ENCODE results near the gene PPM1D. TPM values are rescaled to one million over a fixed set of nuclear protein-coding genes. Genes with fewer than 3 reads are reported as not detected.
A peak's percentile ranks its signal among the peaks of the same experiment; 100 is the strongest.
"Not testable (repeated sequence)": the region's sequence is repeated elsewhere in the genome, so short reads cannot be mapped to it uniquely, and the experiment has no call there.

Gene PPM1D
- 10 to 100 TPM in 3 of 4 donors, 1 to 10 TPM in 1; 7.0 to 13.0 (median 11.9) TPM for total RNA-seq

- H3K27me3 ChIP-seq = no peaks in the 10 kb centered on the region
- peak; percentile 99 for DNase-seq (ENCODE audit: low spot score in 2 of 2)
- 0% methylated on average over 54 of the region's 83 CpGs for WGBS
- no peaks in the 10 kb centered on the region for H3K36me3 ChIP-seq
- peaks cover 31% of the 10 kb centered on the region for H3K4me1 ChIP-seq
- H3K4me3 ChIP-seq = peak within 1 kb of the TSS; percentile 81
- peak within 1 kb of the TSS; percentile 93 for H3K27ac ChIP-seq
- no peaks in the 10 kb centered on the region for H3K9me3 ChIP-seq
- TF ChIP-seq POLR2A (IDR thresholded peaks at IDR 0.05) (peak; percentile 74 to 83), EP300 (IDR thresholded peaks at IDR 0.05) (no peak), POLR2AphosphoS5 (IDR thresholded peaks at IDR 0.05) (peak in 2 of 3 donors; percentile 9 to 73), CTCF (IDR thresholded peaks at IDR 0.05) (no peak)
These were observed at the start of gene PPM1D for GRCh38 chr17:60599620-60600489. PPM1D (plus strand) TSS chr17:60600193; CDS start chr17:60600415, 222 bp downstream.

GRCh38 chr17:60552255-60552654 is 47.7 kb upstream of the PPM1D start:
- H3K36me3 ChIP-seq; H3K4me1 ChIP-seq; H3K4me3 ChIP-seq; H3K27ac ChIP-seq; H3K27me3 ChIP-seq; H3K9me3 ChIP-seq; DNase-seq (ENCODE audit: low spot score in 2 of 2): not testable (repeated sequence)
- 95% methylated on average over 6 of the region's 13 CpGs for WGBS

DNA sequence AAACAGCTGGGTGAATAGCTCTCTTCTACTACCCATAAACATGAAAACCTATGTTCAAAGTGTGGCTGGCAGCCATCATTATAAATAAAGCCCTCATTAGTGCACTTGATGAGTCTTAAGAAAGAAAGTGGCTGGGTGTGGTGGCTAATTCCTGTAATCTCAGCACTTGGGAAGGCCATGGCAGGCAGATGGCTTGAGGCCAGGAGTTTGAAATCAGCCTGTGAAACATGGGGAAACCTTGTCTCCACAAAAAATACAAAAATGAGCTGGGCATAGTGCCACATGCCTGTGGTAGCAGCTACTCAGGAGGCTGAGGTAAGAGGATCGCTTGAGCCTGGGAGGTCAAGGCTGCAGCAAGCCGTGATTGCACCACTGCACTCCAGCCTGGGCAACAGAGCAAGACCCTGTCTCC is 45.6 kb upstream of the PPM1D start:
- H3K27me3 ChIP-seq = no peaks in the 10 kb centered on the region

DNA sequence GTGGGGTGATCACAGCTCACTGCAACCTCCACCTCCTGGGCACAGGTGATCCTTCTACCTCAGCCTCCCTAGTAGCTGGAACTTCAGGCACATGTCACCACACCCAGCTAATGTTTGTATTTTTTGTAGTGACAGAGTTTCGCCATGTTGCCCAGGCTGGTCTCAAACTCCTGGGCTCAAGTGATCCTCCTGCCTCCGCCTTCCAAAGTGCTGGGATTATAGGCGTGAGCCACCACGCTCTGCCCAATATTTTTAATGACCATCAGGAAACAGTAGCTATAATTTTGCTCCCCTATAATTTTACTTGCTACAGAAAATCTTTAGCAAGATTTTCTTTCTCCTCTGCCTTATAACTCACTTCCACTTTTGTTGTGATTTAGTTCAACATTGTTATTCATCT is 44.2 kb upstream of the PPM1D start:
- 98% methylated on average over 4 of the region's 4 CpGs for WGBS
- no peak for DNase-seq (ENCODE audit: low spot score in 2 of 2)

More for the DNA sequence above, 45.6 kb upstream of the PPM1D start:
- no peaks in the 10 kb centered on the region for H3K36me3 ChIP-seq
- no peak for DNase-seq (ENCODE audit: low spot score in 2 of 2)
- H3K27ac ChIP-seq = no peak overlapping the region
- TF ChIP-seq POLR2A (IDR thresholded peaks at IDR 0.05) = no peak
- no peak for TF ChIP-seq EP300 (IDR thresholded peaks at IDR 0.05)
- no peak for TF ChIP-seq CTCF (IDR thresholded peaks at IDR 0.05)
- H3K9me3 ChIP-seq = no peaks in the 10 kb centered on the region
- WGBS = 80% methylated on average over 2 of the region's 2 CpGs
- no peaks in the 10 kb centered on the region for H3K4me1 ChIP-seq
- no peak overlapping the region for H3K4me3 ChIP-seq

GRCh38 chr17:60557805-60558204 is 42.2 kb upstream of the PPM1D start:
- no peak for DNase-seq (ENCODE audit: low spot score in 2 of 2)
- Histone ChIP-seq H3K27me3 (no peaks in the 10 kb centered on the region), H3K4me3 (no peak overlapping the region), H3K4me1 (no peaks in the 10 kb centered on the region), H3K36me3 (no peaks in the 10 kb centered on the region), H3K27ac (no peak overlapping the region), H3K9me3 (no peaks in the 10 kb centered on the region)
- 93% methylated on average over 2 of the region's 2 CpGs for WGBS
- TF ChIP-seq POLR2AphosphoS5 (IDR thresholded peaks at IDR 0.05) = no peak
- TF ChIP-seq CTCF (IDR thresholded peaks at IDR 0.05) = no peak

More for the DNA sequence above, 44.2 kb upstream of the PPM1D start:
- Histone ChIP-seq H3K27me3 (no peaks in the 10 kb centered on the region), H3K4me3 (no peak overlapping the region), H3K36me3 (no peaks in the 10 kb centered on the region), H3K9me3 (no peaks in the 10 kb centered on the region), H3K27ac (no peak overlapping the region), H3K4me1 (no peaks in the 10 kb centered on the region)
- TF ChIP-seq CTCF (IDR thresholded peaks at IDR 0.05) (no peak), POLR2A (IDR thresholded peaks at IDR 0.05) (no peak), EP300 (IDR thresholded peaks at IDR 0.05) (no peak), POLR2AphosphoS5 (IDR thresholded peaks at IDR 0.05) (no peak)

Measured in suprapubic skin (tissue), 4 donors.